ENCODE measurements around the gene PITPNM3. TPM values are rescaled to one million over a fixed set of nuclear protein-coding genes. Genes with fewer than 3 reads are reported as not detected.

PITPNM3 gene
- total and polyA plus RNA-seq, 2 of the 8 experiments (the other 6 are each of a cell fraction or from before 2014, with no cell fraction given): 1.7 to 3.1 TPM

- no peak for TF ChIP-seq USF2 (IDR thresholded peaks at IDR 0.05; ENCODE audit: low read length)
- no peak for TF ChIP-seq KDM5A (IDR thresholded peaks at IDR 0.05; ENCODE audit: low read length)
- no peak for TF ChIP-seq ASH2L (IDR thresholded peaks at IDR 0.05; ENCODE audit: low read length)
- TF ChIP-seq MAX (IDR thresholded peaks at IDR 0.05): no peak
Observed at GRCh38 chr17:6408735-6409134, 147.6 kb downstream of the PITPNM3 start (continued).
